Left lung (tissue), 10 donors: Measurements from ENCODE around the gene FTCD. TPM values are rescaled to one million over a fixed set of nuclear protein-coding genes. Genes with fewer than 3 reads are reported as not detected.
A peak's percentile ranks its signal among the peaks of the same experiment; 100 is the strongest.

Experiments used
- ATAC-seq: fragments of 200-7000 bp; cut with Tn5 transposase; one replicate; pipeline ENCODE4 v1.9.1; 2020; ENCODE audit warnings: moderate library complexity
- DNase-seq, 4 donors: peaks; one replicate each; pipeline ENCODE4 v3.0.0-alpha.2; 2013 to 2020
- H3K27ac ChIP-seq, 2 donors: fragments of 200-600 bp; sonication (generic) in 1 of 2; one replicate each; pipeline versions ENCODE4 v1.5.0 to v1.8.0; 2020 to 2021
- H3K27me3 ChIP-seq, 2 donors: fragments of 200-600 bp; sonication (generic) in 1 of 2; one replicate each; pipeline versions ENCODE4 v1.5.0 to v1.8.0; 2020 to 2021
- H3K36me3 ChIP-seq, 2 donors: fragments of 200-600 bp; sonication (generic) in 1 of 2; one replicate each; pipeline versions ENCODE4 v1.5.0 to v1.8.0; 2020 to 2021
- H3K4me1 ChIP-seq, 2 donors: fragments of 200-600 bp; one replicate each; pipeline ENCODE4 v1.8.0; 2021
- H3K4me3 ChIP-seq, 2 donors: fragments of 200-600 bp; sonication (generic) in 1 of 2; one replicate each; pipeline versions ENCODE4 v1.5.0 to v1.8.0; 2020 to 2021; ENCODE audit warnings: mild to moderate bottlenecking in 1 of 2
- H3K9me3 ChIP-seq, 2 donors: fragments of 200-600 bp; sonication (generic) in 1 of 2; one replicate each; pipeline versions ENCODE4 v1.5.0 to v1.8.0; 2020 to 2021
- CTCF ChIP-seq, 2 donors: fragments of 200-600 bp; sonication (generic) in 1 of 2; IDR thresholded peaks; one replicate each; pipeline versions ENCODE4 v1.5.0 to v1.8.0; 2021; ENCODE audit warnings: antibody characterized with exemption in 2 of 2
- intact Hi-C, 2 donors: fragments of 100-400 bp; cut with DNase I; formaldehyde crosslinking; loops; one replicate each; pipeline versions ENCODE4 v1.11.2 to v1.14.2; 2022
- polyA plus RNA-seq, 6 donors: library from polyadenylated mRNA; unstranded; fragments of 120-200 nt; gene quantifications; one replicate each; pipeline ENCODE4 v1.2.1, GENCODE V29; 2013; ENCODE audit not compliant: insufficient read length in 6 of 6
- total RNA-seq, 2 donors: library from RNA; stranded (reverse); fragmentation: NEBNext Ultra II Directional; extraction: Animal tissue kit (Norgen Biotek cat#: 25700); gene quantifications; one replicate each; pipeline ENCODE4 v1.2.1, GENCODE V29; 2021
- donor health status: DM: no; HTN: yes; CAD: no.
- donor health status: DM: no; HTN: no; CAD: no.

FTCD gene
- total and polyA plus RNA-seq, 8 donors = 0.29 to 2.4 (median 1.6) TPM

- no peak for TF ChIP-seq CTCF (IDR thresholded peaks at IDR 0.05)
- peaks cover 0 to 91% of the 10 kb centered on the region in 2 donors for H3K36me3 ChIP-seq
- no peak overlapping the region for H3K4me3 ChIP-seq
- H3K27ac ChIP-seq = no peak overlapping the region
- DNase-seq = no peak
- no peaks in the 10 kb centered on the region for H3K27me3 ChIP-seq
- ATAC-seq = no peak
- H3K9me3 ChIP-seq = no peaks in the 10 kb centered on the region
- intact Hi-C loops = no loop called here
- H3K4me1 ChIP-seq = peaks cover 0 to 12% of the 10 kb centered on the region in 2 donors
Observed at GRCh38 chr21:46193829-46194373, 38.5 kb upstream of the FTCD start.

- Histone ChIP-seq H3K36me3 (peaks cover 0 to 79% of the 10 kb centered on the region in 2 donors), H3K27me3 (no peaks in the 10 kb centered on the region), H3K27ac (no peak overlapping the region)
Observed at GRCh38 chr21:46191686-46192575, 36.6 kb upstream of the FTCD start.

GRCh38 chr21:46191257-46191685 lies 35.9 kb upstream of the FTCD start:
- H3K36me3 ChIP-seq = peaks cover 0 to 73% of the 10 kb centered on the region in 2 donors
- no peaks in the 10 kb centered on the region for H3K27me3 ChIP-seq
- peak overlapping the region in 1 of 2 donors; percentile 80 for H3K27ac ChIP-seq
- intact Hi-C loops = no loop called here
- ATAC-seq = peak; percentile 58
- peaks cover 0 to 19% of the 10 kb centered on the region in 2 donors for H3K4me1 ChIP-seq
- H3K9me3 ChIP-seq = no peaks in the 10 kb centered on the region
- DNase-seq = no peak
- H3K4me3 ChIP-seq = no peak overlapping the region
- TF ChIP-seq CTCF (IDR thresholded peaks at IDR 0.05) = no peak

More at GRCh38 chr21:46191686-46192575, 36.6 kb upstream of the FTCD start:
- Histone ChIP-seq H3K4me1 (peaks cover 0 to 19% of the 10 kb centered on the region in 2 donors), H3K4me3 (no peak overlapping the region), H3K9me3 (no peaks in the 10 kb centered on the region)
- no peak for TF ChIP-seq CTCF (IDR thresholded peaks at IDR 0.05)
- intact Hi-C loops = no loop called here
- ATAC-seq (no peak), DNase-seq (no peak)

GRCh38 chr21:46190491-46191131 lies 35.2 kb upstream of the FTCD start:
- peak overlapping the region in 1 of 2 donors; percentile 80 for H3K27ac ChIP-seq
- ATAC-seq (no peak), DNase-seq (peak in 1 of 4 donors; percentile 64)
- H3K9me3 ChIP-seq = no peaks in the 10 kb centered on the region
- peaks cover 0 to 66% of the 10 kb centered on the region in 2 donors for H3K36me3 ChIP-seq
- intact Hi-C loops = no loop called here
- no peaks in the 10 kb centered on the region for H3K27me3 ChIP-seq
- H3K4me1 ChIP-seq = peaks cover 0 to 21% of the 10 kb centered on the region in 2 donors
- no peak for TF ChIP-seq CTCF (IDR thresholded peaks at IDR 0.05)
- no peak overlapping the region for H3K4me3 ChIP-seq
